ENCODE data around the gene DENND1A. TPM values are rescaled to one million over a fixed set of nuclear protein-coding genes. Genes with fewer than 3 reads are reported as not detected.

DENND1A gene
- total and polyA plus RNA-seq, 5 experiments from 2014 or later, result 2.6 to 14.3 (median 5.3) TPM

- H3K9me3 Mint-ChIP-seq, result no peaks in the 10 kb centered on the region
- H3K27me3 Mint-ChIP-seq, result no peaks in the 10 kb centered on the region
- POLR2A ChIA-PET, result no interaction called here
- peaks cover 0 to 3% (median 0%) of the 10 kb centered on the region in 4 donors for H3K4me1 Mint-ChIP-seq
- ATAC-seq, result no peak
- H3K27ac Mint-ChIP-seq, result no peak overlapping the region
- no peak for DNase-seq
- no peak overlapping the region for H3K4me3 Mint-ChIP-seq
- H3K36me3 Mint-ChIP-seq, result peaks cover 0 to 7% (median 2%) of the 10 kb centered on the region in 3 donors
Measured at GRCh38 chr9:123470991-123471770, 458.7 kb downstream of the DENND1A start.

- H3K36me3 Mint-ChIP-seq, result peaks cover 0 to 2% (median 2%) of the 10 kb centered on the region in 3 donors
- DNase-seq (no peak), ATAC-seq (no peak)
- H3K4me1 Mint-ChIP-seq, result peaks cover 0 to 3% (median 0%) of the 10 kb centered on the region in 4 donors
- no peaks in the 10 kb centered on the region for H3K9me3 Mint-ChIP-seq
- H3K27me3 Mint-ChIP-seq, result no peaks in the 10 kb centered on the region
- H3K27ac Mint-ChIP-seq, result no peak overlapping the region
- no peak overlapping the region for H3K4me3 Mint-ChIP-seq
- POLR2A ChIA-PET, result no interaction called here
Measured at GRCh38 chr9:123470121-123470782, 459.7 kb downstream of the DENND1A start.

DNA sequence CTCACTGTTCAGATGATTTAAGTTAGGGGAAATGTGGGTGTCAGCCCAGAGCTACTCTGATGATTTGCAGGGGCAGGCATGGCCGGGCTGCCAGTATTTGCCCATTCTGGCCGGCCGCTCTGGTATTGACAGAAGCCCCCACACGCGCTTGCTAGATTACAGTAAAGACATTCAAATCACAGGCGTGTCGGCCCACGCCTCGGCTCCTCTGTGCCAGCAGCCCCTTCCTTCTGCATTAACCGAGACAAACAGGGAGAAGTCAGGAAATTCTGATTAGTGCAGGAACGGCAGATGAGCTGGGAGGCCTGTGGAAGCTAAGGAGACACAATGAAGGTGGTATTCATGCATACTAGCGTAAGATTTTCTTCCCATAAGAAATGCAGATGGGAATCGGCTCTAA is 460.6 kb downstream of the DENND1A start:
- Mint-ChIP-seq H3K4me1 (peaks cover 0 to 3% (median 0%) of the 10 kb centered on the region in 4 donors), H3K27ac (no peak overlapping the region), H3K4me3 (no peak overlapping the region), H3K27me3 (no peaks in the 10 kb centered on the region), H3K36me3 (peaks cover 2 to 4% (median 2%) of the 10 kb centered on the region in 3 donors), H3K9me3 (no peaks in the 10 kb centered on the region)
- POLR2A ChIA-PET, result no interaction called here
- no peak for ATAC-seq
- no peak for DNase-seq

DNA sequence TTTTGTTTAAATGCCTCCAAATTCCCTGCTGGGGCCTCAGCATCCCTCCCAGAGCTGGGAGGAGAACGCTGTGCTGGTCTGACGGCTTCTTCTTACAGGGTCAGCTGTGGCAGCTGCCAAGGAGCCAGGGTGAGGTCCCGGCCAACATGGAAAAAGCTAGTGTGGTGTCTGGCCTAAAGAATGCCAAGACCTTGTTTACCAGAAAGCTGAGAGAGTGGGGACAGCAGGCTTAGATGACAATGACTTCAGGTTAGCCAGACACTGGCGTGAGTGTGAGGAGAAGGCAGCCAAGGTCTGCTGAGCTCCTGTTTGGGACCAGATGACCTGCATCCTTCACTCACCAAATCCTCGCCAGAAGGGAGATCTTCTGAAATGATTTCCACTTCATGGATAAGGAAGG is 461.4 kb downstream of the DENND1A start:
- ATAC-seq (no peak), DNase-seq (no peak)
- peaks cover 0 to 3% (median 0%) of the 10 kb centered on the region in 4 donors for H3K4me1 Mint-ChIP-seq
- POLR2A ChIA-PET, result no interaction called here
- H3K27me3 Mint-ChIP-seq, result no peaks in the 10 kb centered on the region
- H3K9me3 Mint-ChIP-seq, result no peaks in the 10 kb centered on the region
- H3K4me3 Mint-ChIP-seq, result no peak overlapping the region
- H3K36me3 Mint-ChIP-seq, result peaks cover 2 to 5% (median 5%) of the 10 kb centered on the region in 3 donors
- no peak overlapping the region for H3K27ac Mint-ChIP-seq

- Mint-ChIP-seq H3K27ac (no peak overlapping the region), H3K36me3 (peaks cover 2 to 7% (median 5%) of the 10 kb centered on the region in 3 donors), H3K9me3 (no peaks in the 10 kb centered on the region), H3K4me1 (peaks cover 0 to 3% (median 0%) of the 10 kb centered on the region in 4 donors), H3K27me3 (no peaks in the 10 kb centered on the region), H3K4me3 (no peak overlapping the region)
- DNase-seq (no peak), ATAC-seq (no peak)
- POLR2A ChIA-PET, result no interaction called here
Measured at GRCh38 chr9:123465304-123465703, 464.6 kb downstream of the DENND1A start.

DNA sequence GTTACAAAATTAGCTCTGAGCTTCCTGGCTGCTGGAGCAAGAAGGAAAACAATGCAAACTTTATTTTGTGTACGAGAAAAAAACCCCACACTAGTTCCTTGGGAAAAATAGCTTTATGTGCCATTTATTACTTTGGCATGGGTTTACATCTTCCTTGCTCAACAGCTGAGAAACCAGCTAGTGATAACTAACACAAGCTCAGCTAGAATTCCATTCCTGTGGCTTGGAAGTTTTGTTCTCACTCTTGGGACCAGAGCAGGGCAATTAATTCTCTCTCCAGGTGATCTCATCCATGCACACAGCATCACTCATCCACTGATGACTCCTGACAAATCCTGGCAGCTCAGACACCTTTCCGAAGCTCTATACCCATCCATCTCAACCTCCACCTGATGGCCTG is 469.8 kb downstream of the DENND1A start:
- no peak overlapping the region for H3K27ac Mint-ChIP-seq
- H3K27me3 Mint-ChIP-seq, result no peaks in the 10 kb centered on the region
- DNase-seq (no peak), ATAC-seq (no peak)
- no peak overlapping the region for H3K4me3 Mint-ChIP-seq
- H3K36me3 Mint-ChIP-seq, result peaks cover 5 to 22% (median 13%) of the 10 kb centered on the region in 3 donors
- H3K4me1 Mint-ChIP-seq, result no peaks in the 10 kb centered on the region
- POLR2A ChIA-PET, result no interaction called here
- no peaks in the 10 kb centered on the region for H3K9me3 Mint-ChIP-seq

DNA sequence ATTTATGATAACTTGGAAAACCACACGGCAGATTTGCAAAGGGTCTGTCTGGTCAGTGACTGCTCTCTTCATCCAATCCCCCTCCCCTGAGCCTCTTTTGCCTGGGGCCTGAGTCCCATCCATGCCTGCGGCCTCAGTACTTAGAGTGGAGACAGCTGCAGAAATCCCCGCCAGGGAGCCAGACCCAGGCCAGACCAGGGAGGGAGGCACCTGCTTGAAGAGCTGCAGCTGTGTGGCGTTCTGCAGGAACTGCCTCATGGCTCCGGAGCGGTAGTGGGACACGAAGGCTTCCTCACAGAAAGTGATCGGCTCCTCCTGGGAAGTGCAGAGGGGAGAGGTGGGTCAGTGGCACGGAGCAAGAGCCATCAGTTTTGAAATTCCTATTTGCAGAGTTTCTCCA is 472.3 kb downstream of the DENND1A start:
- no peak overlapping the region for H3K4me3 Mint-ChIP-seq
- no peak for ATAC-seq
- H3K27me3 Mint-ChIP-seq, result no peaks in the 10 kb centered on the region
- H3K36me3 Mint-ChIP-seq, result peaks cover 5 to 30% (median 11%) of the 10 kb centered on the region in 3 donors
- no peaks in the 10 kb centered on the region for H3K4me1 Mint-ChIP-seq
- POLR2A ChIA-PET, result no interaction called here
- no peak overlapping the region for H3K27ac Mint-ChIP-seq
- H3K9me3 Mint-ChIP-seq, result no peaks in the 10 kb centered on the region
- no peak for DNase-seq

DNA sequence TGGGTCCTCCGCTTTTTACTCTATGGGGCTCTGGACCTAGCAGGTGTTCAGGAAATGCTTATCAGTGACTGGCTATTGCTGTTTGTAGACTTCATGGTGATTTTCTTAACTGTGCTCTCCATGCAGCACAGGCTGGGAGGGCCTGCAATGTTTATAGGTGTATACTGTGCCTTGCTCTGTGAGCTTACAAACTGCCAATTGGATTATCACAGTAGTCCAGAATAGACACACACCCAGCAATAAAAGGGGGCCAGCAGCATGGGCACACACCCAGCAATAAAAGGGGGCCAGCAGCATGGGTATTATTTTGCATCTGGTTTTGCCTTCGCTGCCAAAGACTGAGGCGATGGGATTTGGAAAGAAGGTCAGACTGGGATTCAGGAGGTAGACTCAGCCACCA is 473.9 kb downstream of the DENND1A start:
- POLR2A ChIA-PET, result no interaction called here
- Mint-ChIP-seq H3K27ac (no peak overlapping the region), H3K27me3 (no peaks in the 10 kb centered on the region), H3K4me1 (no peaks in the 10 kb centered on the region), H3K9me3 (no peaks in the 10 kb centered on the region), H3K36me3 (peaks cover 9 to 44% (median 20%) of the 10 kb centered on the region in 3 donors), H3K4me3 (no peak overlapping the region)
- ATAC-seq (no peak), DNase-seq (no peak)

- Mint-ChIP-seq H3K4me1 (no peaks in the 10 kb centered on the region), H3K27ac (no peak overlapping the region), H3K9me3 (no peaks in the 10 kb centered on the region), H3K4me3 (no peak overlapping the region), H3K27me3 (no peaks in the 10 kb centered on the region), H3K36me3 (peaks cover 9 to 52% (median 26%) of the 10 kb centered on the region in 3 donors)
- DNase-seq (no peak), ATAC-seq (no peak)
- POLR2A ChIA-PET, result no interaction called here
Measured at GRCh38 chr9:123455187-123455586, 474.7 kb downstream of the DENND1A start.

GRCh38 chr9:123454361-123454760 is 475.6 kb downstream of the DENND1A start:
- Mint-ChIP-seq H3K9me3 (no peaks in the 10 kb centered on the region), H3K4me3 (no peak overlapping the region), H3K36me3 (peaks cover 9 to 57% (median 26%) of the 10 kb centered on the region in 3 donors), H3K4me1 (no peaks in the 10 kb centered on the region), H3K27me3 (no peaks in the 10 kb centered on the region), H3K27ac (peak overlapping the region in 1 of 10 donors; percentile 1)
- ATAC-seq (no peak), DNase-seq (no peak)
- POLR2A ChIA-PET, result no interaction called here

GRCh38 chr9:123453831-123454321 is 476.1 kb downstream of the DENND1A start:
- H3K4me1 Mint-ChIP-seq, result no peaks in the 10 kb centered on the region
- no peak overlapping the region for H3K4me3 Mint-ChIP-seq
- H3K36me3 Mint-ChIP-seq, result peaks cover 9 to 59% (median 26%) of the 10 kb centered on the region in 3 donors

GRCh38 chr9:123453076-123453667 is 476.8 kb downstream of the DENND1A start:
- Mint-ChIP-seq H3K27me3 (no peaks in the 10 kb centered on the region), H3K4me3 (no peak overlapping the region), H3K9me3 (no peaks in the 10 kb centered on the region), H3K4me1 (no peaks in the 10 kb centered on the region), H3K36me3 (peaks cover 9 to 61% (median 26%) of the 10 kb centered on the region in 3 donors), H3K27ac (no peak overlapping the region)
- DNase-seq, result no peak
- ATAC-seq, result no peak
- POLR2A ChIA-PET, result no interaction called here

More at GRCh38 chr9:123453831-123454321, 476.1 kb downstream of the DENND1A start:
- Mint-ChIP-seq H3K9me3 (no peaks in the 10 kb centered on the region), H3K27me3 (no peaks in the 10 kb centered on the region), H3K27ac (peak overlapping the region in 1 of 10 donors; percentile 1)
- DNase-seq, result no peak
- no peak for ATAC-seq
- POLR2A ChIA-PET, result no interaction called here

DNA sequence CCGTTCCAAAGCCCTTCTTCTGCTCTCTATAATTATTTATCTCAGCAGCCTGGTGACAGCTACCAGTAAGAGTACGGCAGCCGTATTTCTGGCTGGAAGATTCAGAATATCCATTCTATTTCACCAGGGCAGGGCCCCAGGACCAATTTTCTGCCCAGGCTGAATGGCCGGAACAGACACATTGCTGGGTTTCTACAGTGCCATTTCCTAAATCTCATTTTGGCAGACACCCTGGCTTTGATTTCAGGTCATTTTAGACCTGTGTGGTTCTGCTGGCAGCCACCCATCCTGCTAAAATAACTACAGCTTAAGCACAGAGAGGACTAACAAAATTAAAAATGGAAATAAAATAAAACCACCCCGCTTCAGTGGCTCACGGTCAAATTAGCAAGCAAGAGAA is 478.9 kb downstream of the DENND1A start:
- no peaks in the 10 kb centered on the region for H3K9me3 Mint-ChIP-seq
- DNase-seq (no peak), ATAC-seq (no peak)
- H3K4me3 Mint-ChIP-seq, result no peak overlapping the region
- no peaks in the 10 kb centered on the region for H3K27me3 Mint-ChIP-seq
- H3K36me3 Mint-ChIP-seq, result peaks cover 9 to 70% (median 35%) of the 10 kb centered on the region in 3 donors
- H3K4me1 Mint-ChIP-seq, result no peaks in the 10 kb centered on the region
- H3K27ac Mint-ChIP-seq, result no peak overlapping the region
- POLR2A ChIA-PET, result no interaction called here
